Prostate gland (tissue), 2 donors: ENCODE results near the gene MYOZ2.

ENCODE experiments used
- CTCF ChIP-seq, 4 experiments: fragments of 200-600 bp in 2 of 4; fragments of 450-650 bp in 2 of 4; sonication (generic) in 2 of 4; IDR thresholded peaks; 1 replicate in 3 of 4; 2 replicates in 1 of 4; pipeline ENCODE4 v1.5.1; 2016 to 2019; ENCODE audit warnings: antibody characterized with exemption in 4 of 4, mild to moderate bottlenecking in 2 of 4, moderate library complexity in 2 of 4
- POLR2A ChIP-seq: fragments of 450-650 bp; IDR thresholded peaks from one replicate; pipeline ENCODE4 v1.6.1; 2016; ENCODE audit warnings: antibody characterized with exemption, mild to moderate bottlenecking
- POLR2AphosphoS5 ChIP-seq: sonication (generic); formaldehyde crosslinking; IDR thresholded peaks from one replicate; pipeline ENCODE4 v1.6.1; 2017; ENCODE audit warnings: antibody characterized with exemption

GRCh38 chr4:119233191-119233590 lies 97.6 kb downstream of the MYOZ2 start:
- TF ChIP-seq CTCF (IDR thresholded peaks at IDR 0.05): no peak
- TF ChIP-seq POLR2A: no peak
- TF ChIP-seq POLR2AphosphoS5: no peak
